A673 (cell line): ENCODE measurements around the gene AURKA.

Experiments
- CTCF ChIP-seq: fragments of 300-800, 200-600 bp; sonication (generic); conservative IDR thresholded peaks from 2 replicates; pipeline ENCODE4 v1.5.1; 2017; ENCODE audit warnings: low read depth, mild to moderate bottlenecking, antibody characterized with exemption, low read length, moderate library complexity, mixed read lengths
- EZH2 ChIP-seq: fragments of 200-600 bp; sonication (generic); IDR thresholded peaks from 2 replicates; pipeline ENCODE4 v1.6.1; 2017; ENCODE audit warnings: borderline replicate concordance, low read depth, mild to moderate bottlenecking, mixed read lengths, antibody characterized with exemption, low read length; ENCODE audit not compliant: poor library complexity, severe bottlenecking

GRCh38 chr20:56389807-56390206, 2.2 kb downstream of the AURKA start:
- TF ChIP-seq CTCF (no peak), EZH2 (no peak)
